GM12801 (cell line): Measurements from ENCODE around the gene SLCO1A2.

Experiments used
- TF ChIP-seq, protein P1 (sequence below): IDR thresholded peaks from one replicate; pipeline ENCODE4 v1.5.1; 2011; ENCODE audit warnings: control low read depth; ENCODE audit not compliant: insufficient read length; ENCODE audit errors: extremely low read depth

Gene SLCO1A2

DNA sequence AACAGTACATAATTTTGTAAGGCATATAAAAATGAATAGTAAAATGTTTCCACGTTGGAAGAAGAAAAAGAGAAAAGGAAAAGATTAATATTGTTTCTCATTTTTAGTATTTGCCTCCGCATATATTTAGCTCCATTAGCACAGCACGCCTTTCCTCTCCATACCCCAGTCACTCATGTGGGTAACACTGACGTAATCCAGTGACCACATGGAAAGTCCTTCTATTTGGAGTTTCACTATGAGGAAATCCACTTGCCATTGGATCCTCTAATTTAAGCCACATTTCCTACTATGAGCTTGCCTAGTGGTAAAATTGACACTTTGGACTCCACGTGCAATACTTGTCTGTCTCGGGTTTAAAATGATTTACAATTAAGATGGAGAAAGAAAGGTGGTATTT lies 5.7 kb upstream of the SLCO1A2 start:
- TF ChIP-seq, protein P1, sequence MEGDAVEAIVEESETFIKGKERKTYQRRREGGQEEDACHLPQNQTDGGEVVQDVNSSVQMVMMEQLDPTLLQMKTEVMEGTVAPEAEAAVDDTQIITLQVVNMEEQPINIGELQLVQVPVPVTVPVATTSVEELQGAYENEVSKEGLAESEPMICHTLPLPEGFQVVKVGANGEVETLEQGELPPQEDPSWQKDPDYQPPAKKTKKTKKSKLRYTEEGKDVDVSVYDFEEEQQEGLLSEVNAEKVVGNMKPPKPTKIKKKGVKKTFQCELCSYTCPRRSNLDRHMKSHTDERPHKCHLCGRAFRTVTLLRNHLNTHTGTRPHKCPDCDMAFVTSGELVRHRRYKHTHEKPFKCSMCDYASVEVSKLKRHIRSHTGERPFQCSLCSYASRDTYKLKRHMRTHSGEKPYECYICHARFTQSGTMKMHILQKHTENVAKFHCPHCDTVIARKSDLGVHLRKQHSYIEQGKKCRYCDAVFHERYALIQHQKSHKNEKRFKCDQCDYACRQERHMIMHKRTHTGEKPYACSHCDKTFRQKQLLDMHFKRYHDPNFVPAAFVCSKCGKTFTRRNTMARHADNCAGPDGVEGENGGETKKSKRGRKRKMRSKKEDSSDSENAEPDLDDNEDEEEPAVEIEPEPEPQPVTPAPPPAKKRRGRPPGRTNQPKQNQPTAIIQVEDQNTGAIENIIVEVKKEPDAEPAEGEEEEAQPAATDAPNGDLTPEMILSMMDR, result no peak

DNA sequence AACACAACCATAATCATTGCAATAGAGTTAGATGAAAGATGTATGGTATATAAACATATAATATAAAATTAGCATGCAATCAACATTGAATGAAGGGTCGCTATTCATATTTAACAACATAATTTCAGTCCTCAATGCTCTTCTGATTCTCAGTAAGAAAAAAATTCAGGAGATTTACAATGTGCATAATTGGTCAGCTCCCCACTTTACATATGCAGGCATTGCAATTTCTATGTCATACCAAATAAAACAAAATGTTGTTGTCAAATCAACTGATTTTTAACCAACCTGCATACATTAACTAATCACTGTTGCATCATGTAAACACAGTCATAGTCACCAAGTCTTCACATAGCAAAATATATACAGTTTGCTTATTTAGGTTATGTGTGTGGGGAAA lies 5.2 kb upstream of the SLCO1A2 start:
- TF ChIP-seq, protein P1, result no peak

DNA sequence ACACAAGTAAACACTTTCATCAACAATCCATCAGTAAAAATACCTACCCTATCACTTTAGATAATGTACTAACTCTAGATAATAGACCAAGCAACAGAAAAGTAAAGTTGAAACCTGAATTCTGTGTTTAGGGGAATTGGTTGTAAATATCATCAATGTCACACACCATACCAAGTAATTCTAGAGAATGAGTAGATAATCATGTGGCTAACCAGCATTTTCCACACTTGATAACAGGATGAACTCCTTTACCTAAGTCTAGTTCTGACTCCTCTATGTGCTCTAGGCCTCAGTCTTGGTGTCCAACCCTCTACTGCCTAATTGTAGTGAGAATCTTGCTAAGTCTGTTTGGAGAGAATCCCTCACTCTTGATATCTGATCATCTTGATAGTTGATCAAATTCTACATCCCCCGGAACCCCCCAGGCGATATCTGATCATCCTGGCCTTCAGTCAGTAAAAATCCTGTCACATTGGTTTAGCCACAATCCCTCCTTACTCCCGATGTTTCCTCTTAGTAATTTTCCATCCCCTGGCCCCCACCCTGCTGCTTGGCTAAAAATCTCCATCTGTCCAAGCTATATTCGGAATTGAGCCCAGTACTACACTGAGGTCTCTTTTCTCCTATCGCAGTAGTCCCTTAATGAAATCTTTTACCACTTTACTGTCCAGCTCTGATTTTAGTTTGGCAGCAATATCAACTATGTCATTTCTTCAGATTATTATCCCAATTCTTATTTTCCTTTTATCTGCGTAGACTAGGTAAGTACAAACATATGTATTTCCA lies 3.4 kb upstream of the SLCO1A2 start:
- TF ChIP-seq, protein P1, result no peak

DNA sequence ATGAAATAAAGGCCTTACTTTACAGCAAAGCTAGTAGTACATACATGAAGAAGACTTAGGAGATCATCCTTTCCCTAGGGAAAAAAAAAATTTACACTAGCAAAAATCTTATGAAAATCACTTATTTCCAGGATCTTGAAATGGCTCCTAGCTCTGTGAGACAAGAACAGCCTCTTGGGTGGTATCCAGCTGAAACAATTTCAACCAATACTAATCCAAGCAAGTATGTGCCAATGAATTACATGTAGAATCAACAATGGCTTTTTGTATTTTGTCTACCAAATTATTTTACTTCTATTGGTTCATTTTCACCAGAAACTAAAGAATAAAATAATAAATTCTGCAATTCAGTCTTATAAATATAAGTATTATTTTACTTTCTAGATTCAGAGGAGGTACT lies 2.7 kb upstream of the SLCO1A2 start:
- TF ChIP-seq, protein P1, result no peak

DNA sequence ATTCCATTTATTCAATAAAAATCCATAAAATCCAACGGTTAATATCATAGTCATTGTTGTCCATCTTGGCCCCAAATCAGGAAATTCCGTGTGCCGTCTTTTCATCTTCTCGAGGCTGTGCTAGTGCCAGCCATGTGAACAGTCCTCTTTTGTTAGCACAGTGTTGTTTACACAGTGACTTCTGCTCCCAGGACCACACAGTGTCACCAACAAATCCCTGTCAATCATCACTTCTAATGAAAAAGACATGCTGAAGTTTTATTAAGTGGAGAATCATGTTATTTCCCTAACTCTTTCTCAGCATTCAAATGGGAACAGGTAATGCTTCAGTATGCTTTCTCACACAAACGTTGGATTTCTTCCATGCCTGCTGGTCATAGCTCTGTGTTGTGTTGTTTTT lies 1.9 kb upstream of the SLCO1A2 start:
- TF ChIP-seq, protein P1, result no peak

DNA sequence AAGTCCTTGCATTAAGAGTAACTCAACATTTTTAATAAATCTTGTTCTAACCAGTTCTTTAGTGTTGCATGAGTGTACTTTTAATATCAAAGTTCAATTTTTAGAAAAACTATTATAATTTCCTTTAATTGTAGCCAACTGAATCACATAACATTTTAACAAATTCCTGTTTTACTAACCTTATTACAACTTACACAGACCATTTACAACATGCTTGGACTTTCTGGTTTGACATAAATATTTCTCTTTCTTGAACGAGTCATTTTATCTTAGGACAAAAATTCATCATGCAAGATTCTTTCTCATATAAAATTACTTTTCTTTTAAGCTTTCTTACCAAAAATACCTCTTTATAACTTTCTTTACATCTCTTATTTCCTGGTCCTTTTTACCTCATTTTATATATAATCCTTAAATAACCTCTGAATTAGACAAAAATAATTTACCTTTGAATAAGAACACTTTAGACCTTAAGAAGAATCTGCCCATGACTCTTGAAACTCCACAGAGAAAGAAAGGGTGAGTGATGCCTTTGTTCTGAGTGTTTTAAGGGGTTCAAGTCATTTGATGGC lies 3.9 kb downstream of the SLCO1A2 start:
- TF ChIP-seq, protein P1, result no peak

DNA sequence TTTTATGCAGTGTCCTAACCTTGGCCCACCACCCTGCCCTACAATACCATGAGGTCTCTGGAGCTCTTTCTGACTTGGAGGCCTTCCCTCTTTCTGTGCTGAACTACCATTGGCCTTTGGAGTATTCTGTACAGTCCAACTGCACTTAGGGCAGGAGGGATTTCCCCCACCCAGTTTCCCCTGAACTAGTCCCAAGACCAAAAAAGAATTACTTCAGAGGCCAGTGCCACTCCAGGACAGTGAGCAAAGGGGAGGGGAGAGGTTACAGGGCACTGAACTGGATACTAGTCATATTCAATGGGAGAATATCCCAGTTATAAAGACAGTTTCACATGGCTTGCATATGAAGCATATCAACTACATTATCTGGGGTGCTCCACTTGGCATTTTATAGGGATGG lies 6.1 kb downstream of the SLCO1A2 start:
- TF ChIP-seq, protein P1, result no peak
